Astrocyte (in vitro differentiated cells and primary cell): ENCODE measurements around the gene MOV10.

Experiments used
- CTCF ChIP-seq: IDR thresholded peaks from 2 replicates; pipeline ENCODE4 v1.5.1; 2011; ENCODE audit warnings: low read depth, mild to moderate bottlenecking, inconsistent platforms, low read length, moderate library complexity; ENCODE audit not compliant: insufficient read depth
- EZH2 ChIP-seq: IDR thresholded peaks from 2 replicates; pipeline ENCODE4 v1.6.1; 2012; ENCODE audit warnings: mild to moderate bottlenecking, low read length, inconsistent platforms; ENCODE audit not compliant: insufficient read depth

DNA sequence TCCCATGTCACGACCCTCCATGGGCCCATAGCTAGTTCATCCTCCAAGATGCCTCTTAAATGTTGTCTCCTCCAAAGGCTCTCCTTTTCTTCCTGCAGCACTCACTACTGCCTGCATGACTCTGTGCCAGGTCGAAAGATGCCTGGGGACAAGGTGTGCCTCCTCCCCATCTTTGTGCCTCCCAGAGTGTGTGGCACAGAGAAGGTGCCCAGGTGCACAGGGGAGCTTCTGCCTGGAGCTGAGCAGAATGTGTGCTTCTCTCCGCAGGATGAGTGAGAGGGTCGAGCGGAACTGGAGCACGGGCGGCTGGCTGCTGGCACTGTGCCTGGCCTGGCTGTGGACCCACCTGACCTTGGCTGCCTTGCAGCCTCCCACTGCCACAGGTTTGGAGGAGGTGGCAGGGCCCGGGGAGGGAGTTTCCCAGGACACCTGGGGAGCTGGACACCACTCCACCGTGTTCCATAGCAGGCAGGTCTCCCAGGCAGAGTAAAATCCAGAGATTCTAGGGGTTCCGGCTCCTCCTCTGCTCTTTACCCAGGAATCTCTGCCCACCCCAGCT, 47.6 kb downstream of the MOV10 start:
- no peak for TF ChIP-seq CTCF
- TF ChIP-seq EZH2, result no peak
